IPS-20b (cell line): ENCODE measurements around the gene AKAP10.
"Not testable (repeated sequence)": the region's sequence is repeated elsewhere in the genome, so short reads cannot be mapped to it uniquely, and the experiment has no call there.

Source experiments
- H3K27ac ChIP-seq: one replicate; pipeline ENCODE4 v1.5.1; 2013; ENCODE audit warnings: low read length
- H3K27me3 ChIP-seq: 2 replicates; pipeline ENCODE4 v1.6.1; 2013; ENCODE audit warnings: mild to moderate bottlenecking, low read length, inconsistent platforms; ENCODE audit not compliant: insufficient read depth
- H3K36me3 ChIP-seq: 2 replicates; pipeline ENCODE4 v1.6.1; 2013; ENCODE audit warnings: low read depth, mild to moderate bottlenecking, inconsistent platforms, low read length, moderate library complexity; ENCODE audit not compliant: insufficient read depth
- H3K4me1 ChIP-seq: 2 replicates; pipeline ENCODE4 v1.6.1; 2013; ENCODE audit warnings: mild to moderate bottlenecking, control low read depth, inconsistent platforms, low read length, moderate library complexity; ENCODE audit not compliant: insufficient read depth
- H3K4me3 ChIP-seq: 2 replicates; pipeline ENCODE4 v1.5.1; 2013; ENCODE audit warnings: mild to moderate bottlenecking, low read length, inconsistent platforms
- H3K9ac ChIP-seq: 2 replicates; pipeline ENCODE4 v1.6.1; 2013; ENCODE audit warnings: low read depth, mild to moderate bottlenecking, inconsistent platforms, low read length, moderate library complexity
- H3K9me3 ChIP-seq: 2 replicates; pipeline ENCODE4 v1.6.1; 2013; ENCODE audit warnings: mild to moderate bottlenecking, low read depth, low read length, inconsistent platforms; ENCODE audit not compliant: insufficient read depth

Gene AKAP10

GRCh38 chr17:19877364-19877945 is 100.2 kb downstream of the AKAP10 start:
- Histone ChIP-seq H3K36me3 (no peaks in the 10 kb centered on the region), H3K27me3 (no peaks in the 10 kb centered on the region), H3K9ac (no peak overlapping the region), H3K4me1 (no peaks in the 10 kb centered on the region), H3K9me3 (no peaks in the 10 kb centered on the region), H3K4me3 (no peak overlapping the region), H3K27ac (no peak overlapping the region)

DNA sequence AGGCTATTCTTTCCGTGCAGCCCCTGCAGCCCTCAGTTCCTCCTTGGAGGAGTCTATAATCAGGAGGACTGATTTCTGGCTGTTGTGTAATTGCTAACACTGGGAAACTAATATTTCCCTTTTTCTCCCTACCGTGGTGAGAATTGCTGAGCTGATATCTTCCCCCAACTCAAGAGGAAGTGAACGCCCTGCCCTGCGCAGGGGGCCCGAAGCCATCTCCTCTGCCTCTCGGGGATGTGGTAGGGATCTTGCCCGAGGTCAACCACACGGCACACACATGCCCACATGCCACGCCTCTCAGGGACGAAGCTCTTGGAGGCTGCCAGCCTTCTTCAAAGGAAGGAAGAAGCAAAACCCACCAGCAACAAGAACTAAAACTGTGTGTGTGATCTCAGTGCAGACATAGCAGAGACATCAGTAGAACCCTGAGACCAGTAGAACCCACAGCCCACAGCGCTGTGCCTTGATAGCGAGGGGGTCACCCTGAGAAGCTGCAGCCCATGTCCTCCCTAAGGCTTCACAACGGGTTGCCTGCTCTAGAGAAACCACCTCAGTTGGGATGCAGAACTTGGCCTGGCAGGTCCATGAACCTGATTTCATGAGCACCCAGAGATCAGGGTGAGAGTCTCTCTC is 101.0 kb downstream of the AKAP10 start:
- Histone ChIP-seq H3K4me3 (no peak overlapping the region), H3K36me3 (no peaks in the 10 kb centered on the region), H3K9ac (no peak overlapping the region), H3K9me3 (no peaks in the 10 kb centered on the region), H3K27ac (no peak overlapping the region), H3K4me1 (no peaks in the 10 kb centered on the region), H3K27me3 (no peaks in the 10 kb centered on the region)

DNA sequence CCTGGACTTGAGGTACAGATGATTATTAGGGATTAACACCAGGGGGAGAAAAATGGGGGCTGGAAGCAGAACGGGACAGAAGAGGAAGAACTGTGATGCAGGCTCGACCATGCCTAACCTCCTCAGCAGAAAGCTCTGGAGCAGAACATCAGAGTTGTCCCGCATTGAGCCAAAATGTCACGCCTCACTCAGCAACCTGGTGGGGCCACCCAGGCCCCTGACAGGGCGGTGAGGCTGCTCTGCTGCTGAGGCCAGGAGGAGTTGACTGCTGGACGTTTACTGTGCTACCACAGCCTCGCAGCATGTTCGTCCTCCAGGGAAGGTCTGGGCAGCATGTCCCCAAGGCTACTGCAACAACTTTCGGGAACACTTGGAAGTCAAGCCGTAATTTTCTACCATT is 103.4 kb downstream of the AKAP10 start:
- Histone ChIP-seq H3K9ac (no peak overlapping the region), H3K36me3 (no peaks in the 10 kb centered on the region), H3K4me1 (no peaks in the 10 kb centered on the region), H3K27ac (no peak overlapping the region), H3K27me3 (peaks cover 1% of the 10 kb centered on the region; the same call in 1 of the 2 replicates), H3K9me3 (no peaks in the 10 kb centered on the region), H3K4me3 (no peak overlapping the region)

DNA sequence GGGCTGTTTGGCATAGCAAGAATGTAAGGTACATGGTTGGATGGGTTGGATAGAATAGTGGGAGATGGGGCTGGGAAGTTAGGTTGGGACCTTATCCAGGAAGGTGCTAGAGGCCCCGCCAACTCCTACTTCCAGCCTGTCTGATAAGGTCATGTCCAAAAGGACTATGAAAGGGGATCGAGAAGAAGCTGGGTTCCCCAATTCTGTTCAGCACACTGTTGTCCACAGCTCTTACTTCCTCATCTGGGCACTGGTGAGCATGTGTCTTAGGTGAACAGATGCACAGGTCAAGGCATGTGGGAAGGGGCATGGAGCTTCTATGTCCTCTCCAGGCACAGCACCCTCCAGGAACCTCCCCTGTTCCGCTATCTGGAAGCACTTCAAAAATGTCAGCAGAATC is 104.3 kb downstream of the AKAP10 start:
- Histone ChIP-seq H3K27ac (no peak overlapping the region), H3K4me3 (no peak overlapping the region), H3K36me3 (no peaks in the 10 kb centered on the region), H3K27me3 (peaks cover 11% of the 10 kb centered on the region), H3K4me1 (no peaks in the 10 kb centered on the region), H3K9me3 (no peaks in the 10 kb centered on the region), H3K9ac (no peak overlapping the region)

DNA sequence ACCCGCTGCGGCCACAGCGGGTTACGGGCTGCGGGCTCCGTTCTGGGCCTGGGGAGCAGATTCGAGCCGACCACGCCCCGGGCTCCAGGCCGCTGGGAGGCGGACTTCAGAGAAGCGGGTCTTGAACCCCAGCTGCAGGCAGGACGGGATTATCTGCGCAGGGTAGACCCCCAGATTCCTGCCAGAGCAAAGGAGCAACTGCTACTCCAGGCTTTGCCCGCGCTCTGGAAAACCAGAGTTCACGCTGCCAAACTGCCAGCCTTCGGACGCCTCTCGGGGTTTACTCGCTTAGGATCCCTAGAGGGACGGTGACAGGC is 109.6 kb downstream of the AKAP10 start:
- Histone ChIP-seq H3K9me3 (no peaks in the 10 kb centered on the region), H3K36me3 (no peaks in the 10 kb centered on the region), H3K4me1 (no peaks in the 10 kb centered on the region; the same call in 1 of the 2 replicates), H3K27ac (no peak overlapping the region), H3K27me3 (peaks cover 29% of the 10 kb centered on the region), H3K9ac (peak overlapping the region; percentile 29; the same call in 1 of the 2 replicates), H3K4me3 (peak overlapping the region; percentile 82)

DNA sequence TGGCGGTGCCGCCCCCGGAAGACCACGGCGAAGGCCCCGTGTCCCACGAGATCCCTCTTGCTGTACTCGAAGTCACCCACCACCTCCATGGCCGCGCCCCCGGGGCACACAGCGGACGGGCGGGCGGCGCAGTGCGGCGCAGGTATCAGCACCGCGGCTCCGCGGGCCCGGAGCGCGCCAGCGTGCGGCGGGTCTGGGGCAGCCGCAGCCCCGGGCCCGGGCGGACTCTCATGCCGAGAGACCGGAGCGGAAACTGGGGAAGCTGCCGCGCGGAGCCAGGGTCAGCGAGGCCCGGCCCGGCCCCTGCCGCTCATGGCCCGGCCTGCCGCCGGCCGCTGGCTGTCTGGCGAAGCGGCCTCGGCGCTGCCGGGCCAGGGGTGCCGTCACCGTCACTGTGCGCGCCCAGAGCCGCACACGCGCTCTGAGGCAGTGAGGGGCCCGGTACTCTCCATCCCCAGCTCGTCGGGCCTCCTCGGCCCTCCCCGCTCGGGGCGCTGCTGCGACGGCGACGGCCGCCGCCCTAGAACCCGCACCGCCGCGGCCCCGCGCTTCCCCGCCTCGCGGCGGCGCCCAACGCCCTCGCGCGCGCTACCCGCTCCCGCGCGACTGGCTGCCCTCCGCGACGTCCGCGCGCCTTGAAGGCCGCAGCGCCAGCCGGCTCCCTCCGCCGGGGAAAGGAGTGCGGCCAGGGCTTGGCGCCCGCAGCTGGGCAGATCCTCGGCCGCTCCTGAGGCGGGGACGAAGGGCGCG is 110.1 kb downstream of the AKAP10 start, which contains the start of gene ULK2:
TSS of gene ULK2 (minus strand) at position 608 of the 750 bp plus-strand sequence. CDS start at position 89, 519 bp downstream.
- Histone ChIP-seq H3K36me3 (no peaks in the 10 kb centered on the region), H3K27ac (no peak within 1 kb of the TSS), H3K27me3 (peaks cover 29% of the 10 kb centered on the region), H3K4me3 (peak within 1 kb of the TSS; percentile 82), H3K9ac (peak within 1 kb of the TSS; percentile 78), H3K9me3 (no peaks in the 10 kb centered on the region), H3K4me1 (no peaks in the 10 kb centered on the region; the same call in 1 of the 2 replicates)

DNA sequence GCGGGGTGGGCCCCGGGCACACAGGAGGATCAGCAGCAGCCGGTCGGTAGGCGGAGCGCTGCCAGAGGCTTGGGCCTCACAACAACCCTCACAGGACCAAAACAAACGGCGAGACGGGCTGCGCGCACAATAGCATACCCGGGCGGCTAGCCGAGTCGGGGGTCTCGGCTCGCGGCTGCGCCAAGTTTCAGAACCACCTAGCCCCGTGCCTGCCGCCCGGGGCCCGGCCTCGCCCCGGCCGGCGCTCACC is 110.6 kb downstream of the AKAP10 start:
- H3K9ac ChIP-seq: peak overlapping the region; percentile 78; the same call in 1 of the 2 replicates
- no peak overlapping the region for H3K27ac ChIP-seq
- peak overlapping the region; percentile 82 for H3K4me3 ChIP-seq

DNA sequence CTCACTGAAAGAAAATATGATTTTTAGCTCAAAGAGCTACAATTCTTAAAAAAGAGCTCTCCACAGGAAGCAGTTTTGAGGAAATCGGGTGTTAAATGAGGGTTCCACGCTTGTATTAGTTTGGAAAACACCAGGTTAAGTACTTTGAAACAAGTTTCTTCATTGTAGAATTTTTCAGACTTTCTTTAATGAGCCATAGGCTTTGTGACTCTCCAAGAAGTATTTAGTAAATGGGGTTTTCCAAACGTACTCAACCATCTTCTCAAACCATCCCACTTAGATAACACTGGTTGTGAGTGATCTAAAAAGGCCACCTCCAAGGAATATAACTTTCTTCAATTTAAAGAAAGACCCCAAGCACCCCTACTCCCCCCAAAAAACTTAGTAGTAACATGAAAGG is 112.6 kb downstream of the AKAP10 start:
- no peaks in the 10 kb centered on the region for H3K36me3 ChIP-seq
- no peak overlapping the region for H3K27ac ChIP-seq
- peaks cover 29% of the 10 kb centered on the region for H3K27me3 ChIP-seq
- H3K4me3 ChIP-seq: no peak overlapping the region
- no peaks in the 10 kb centered on the region for H3K9me3 ChIP-seq
- H3K9ac ChIP-seq: no peak overlapping the region
- no peaks in the 10 kb centered on the region; the same call in 1 of the 2 replicates for H3K4me1 ChIP-seq

More for the DNA sequence above, 110.6 kb downstream of the AKAP10 start:
- peaks cover 29% of the 10 kb centered on the region for H3K27me3 ChIP-seq
- no peaks in the 10 kb centered on the region for H3K9me3 ChIP-seq
- H3K4me1 ChIP-seq: no peaks in the 10 kb centered on the region; the same call in 1 of the 2 replicates
- H3K36me3 ChIP-seq: no peaks in the 10 kb centered on the region

GRCh38 chr17:19860647-19861177 is 116.9 kb downstream of the AKAP10 start:
- H3K9ac ChIP-seq, H3K27ac ChIP-seq, H3K4me3 ChIP-seq, H3K27me3 ChIP-seq, H3K9me3 ChIP-seq, H3K36me3 ChIP-seq, H3K4me1 ChIP-seq: not testable (repeated sequence)

- no peaks in the 10 kb centered on the region for H3K36me3 ChIP-seq
- H3K27ac ChIP-seq: no peak overlapping the region
- H3K4me1 ChIP-seq: no peaks in the 10 kb centered on the region
- H3K9me3 ChIP-seq: no peaks in the 10 kb centered on the region
- H3K27me3 ChIP-seq: no peaks in the 10 kb centered on the region
- H3K9ac ChIP-seq: no peak overlapping the region
- H3K4me3 ChIP-seq: no peak overlapping the region
Measured at GRCh38 chr17:19857640-19858039, 120.0 kb downstream of the AKAP10 start.
